ENCODE data around the gene TXNDC12. TPM values are rescaled to one million over a fixed set of nuclear protein-coding genes. Genes with fewer than 3 reads are reported as not detected.
A peak's percentile ranks its signal among the peaks of the same experiment; 100 is the strongest.
"Not testable (repeated sequence)": the region's sequence is repeated elsewhere in the genome, so short reads cannot be mapped to it uniquely, and the experiment has no call there.

TXNDC12 gene
- total RNA-seq, 1 donor from 2014 or later = 30.5 TPM

DNA sequence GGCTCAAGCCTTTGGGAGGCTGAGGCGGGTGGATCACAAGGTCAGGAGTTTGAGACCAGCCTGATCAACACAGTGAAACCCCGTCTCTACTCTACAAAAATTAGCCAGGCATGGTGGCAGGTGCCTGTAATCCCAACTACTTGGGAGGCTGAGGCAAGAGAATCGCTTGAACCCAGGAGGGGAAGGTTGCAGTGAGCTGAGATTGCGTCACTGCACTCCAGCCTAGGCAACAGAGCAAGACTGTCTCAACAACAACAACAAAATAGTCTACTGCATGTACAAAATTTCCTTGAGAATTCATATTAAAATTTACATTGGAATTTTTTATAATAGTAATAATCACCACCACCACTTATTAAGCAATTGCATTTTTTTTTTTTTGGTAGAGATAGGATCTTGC, 5.7 kb downstream of the TXNDC12 start:
- DNase-seq (ENCODE audit: low read depth) = not testable (repeated sequence)

DNA sequence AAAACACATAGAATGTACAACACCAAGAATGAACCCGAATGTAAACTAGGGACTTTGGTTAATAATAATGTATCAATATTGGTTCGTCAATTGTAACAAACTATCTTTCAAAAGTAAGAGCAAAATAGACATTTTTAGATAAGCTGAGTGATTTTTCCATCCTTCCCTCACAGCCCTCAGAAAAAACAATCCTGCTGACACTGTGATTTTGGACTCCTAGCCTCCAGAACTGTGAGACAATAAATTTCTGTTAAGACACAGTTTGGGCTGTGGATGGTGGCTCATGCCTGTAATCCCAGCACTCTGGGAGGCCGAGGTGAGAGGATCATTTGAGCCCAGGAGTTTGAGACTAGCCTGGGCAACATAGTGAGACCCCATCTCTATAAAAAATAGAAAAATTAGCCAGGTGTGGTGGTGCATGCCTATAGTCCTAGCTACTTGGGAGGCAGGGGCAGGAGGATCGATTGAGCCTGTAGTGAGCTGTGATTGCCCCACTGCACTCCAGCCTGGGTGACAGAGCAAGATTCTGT, 9.3 kb downstream of the TXNDC12 start:
- DNase-seq (ENCODE audit: low read depth) = not testable (repeated sequence)

GRCh38 chr1:52045236-52045635, 9.8 kb downstream of the TXNDC12 start:
- DNase-seq (ENCODE audit: low read depth) = no peak

DNA sequence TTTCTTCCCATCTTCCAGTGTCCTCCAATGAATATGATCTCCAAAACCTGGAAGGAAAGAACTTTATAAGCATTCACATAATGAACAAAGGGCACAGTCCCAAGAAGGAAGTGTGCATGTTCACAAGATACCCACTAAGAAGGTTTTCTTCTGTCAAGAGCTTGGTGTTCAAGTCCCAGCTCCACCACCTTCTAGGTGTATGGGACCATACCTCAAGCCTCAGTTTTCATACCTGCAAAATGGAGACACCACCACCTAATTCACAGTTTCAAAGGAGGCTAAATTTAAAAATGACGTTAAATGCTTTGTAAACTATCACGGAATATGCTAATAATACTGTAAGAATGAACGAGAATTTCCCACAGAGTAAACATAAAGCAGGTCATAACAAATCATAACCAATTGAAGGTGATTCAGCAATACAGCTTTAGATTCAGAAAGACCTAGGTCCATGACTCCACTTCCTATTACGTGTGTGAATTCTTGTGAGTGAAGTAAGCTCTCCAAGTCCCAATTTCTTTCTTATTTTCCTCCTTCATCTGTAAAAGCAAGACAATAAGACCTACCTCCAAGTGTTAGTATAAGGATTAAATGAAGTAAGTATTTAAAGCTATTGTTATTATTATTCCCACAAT, 13.3 kb downstream of the TXNDC12 start:
- DNase-seq (ENCODE audit: low read depth) = no peak

- no peak for DNase-seq (ENCODE audit: low read depth)
Observed at GRCh38 chr1:52037909-52038308, 17.1 kb downstream of the TXNDC12 start.

GRCh38 chr1:52037402-52037814, 17.6 kb downstream of the TXNDC12 start:
- DNase-seq (ENCODE audit: low read depth) = no peak

- no peak for DNase-seq (ENCODE audit: low read depth)
Observed at GRCh38 chr1:52034050-52034384, 21.0 kb downstream of the TXNDC12 start.

DNA sequence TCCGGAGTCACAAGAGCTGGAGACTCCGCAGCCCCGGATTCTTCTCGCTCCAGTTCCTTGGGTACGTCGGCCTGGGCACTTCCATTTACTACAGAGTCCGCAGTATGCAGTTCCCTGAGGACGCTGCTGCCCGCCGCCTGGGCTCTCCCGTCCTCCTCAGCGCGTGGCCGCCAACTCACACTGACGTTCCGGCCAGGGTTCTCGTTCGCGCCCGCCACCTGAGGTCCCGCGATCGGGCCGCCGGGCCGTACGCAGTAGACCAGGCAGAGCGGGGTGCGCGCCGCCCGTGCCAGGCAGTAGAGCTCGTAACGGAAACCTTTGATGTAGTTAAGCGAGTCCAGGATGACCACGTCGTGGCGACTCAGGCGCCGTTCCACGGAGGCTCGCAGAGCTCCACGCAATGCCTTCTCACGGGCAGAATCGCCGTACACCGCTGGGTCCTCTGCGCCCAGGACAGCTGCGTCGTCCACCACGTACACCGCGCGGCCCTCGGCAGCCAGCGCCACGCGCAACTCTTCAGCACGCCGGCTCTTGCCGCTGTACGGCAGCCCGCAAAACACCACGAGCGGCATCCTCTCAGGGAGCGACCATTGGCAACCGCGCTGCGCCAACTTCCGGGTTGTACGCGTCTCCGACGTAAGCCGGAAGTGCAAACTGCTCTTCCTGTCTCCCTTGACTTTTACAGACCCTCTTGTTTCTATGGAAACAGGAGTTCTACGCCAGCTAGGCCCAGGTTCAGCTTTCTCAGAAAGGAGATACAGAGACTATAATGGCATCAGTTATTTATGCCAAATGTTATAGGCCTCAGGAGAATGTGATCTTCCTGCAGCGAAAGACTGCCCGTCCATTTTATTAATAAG, 21.6 kb downstream of the TXNDC12 start, which contains the start of gene KTI12:
TSS of gene KTI12 (minus strand) at position 621 of the 860 bp plus-strand sequence. CDS start at position 572, 49 bp downstream.
- peak; percentile 94 for DNase-seq (ENCODE audit: low read depth)

- peak; percentile 91 for DNase-seq (ENCODE audit: low read depth)
Observed at GRCh38 chr1:52032785-52033131, 22.2 kb downstream of the TXNDC12 start.

DNA sequence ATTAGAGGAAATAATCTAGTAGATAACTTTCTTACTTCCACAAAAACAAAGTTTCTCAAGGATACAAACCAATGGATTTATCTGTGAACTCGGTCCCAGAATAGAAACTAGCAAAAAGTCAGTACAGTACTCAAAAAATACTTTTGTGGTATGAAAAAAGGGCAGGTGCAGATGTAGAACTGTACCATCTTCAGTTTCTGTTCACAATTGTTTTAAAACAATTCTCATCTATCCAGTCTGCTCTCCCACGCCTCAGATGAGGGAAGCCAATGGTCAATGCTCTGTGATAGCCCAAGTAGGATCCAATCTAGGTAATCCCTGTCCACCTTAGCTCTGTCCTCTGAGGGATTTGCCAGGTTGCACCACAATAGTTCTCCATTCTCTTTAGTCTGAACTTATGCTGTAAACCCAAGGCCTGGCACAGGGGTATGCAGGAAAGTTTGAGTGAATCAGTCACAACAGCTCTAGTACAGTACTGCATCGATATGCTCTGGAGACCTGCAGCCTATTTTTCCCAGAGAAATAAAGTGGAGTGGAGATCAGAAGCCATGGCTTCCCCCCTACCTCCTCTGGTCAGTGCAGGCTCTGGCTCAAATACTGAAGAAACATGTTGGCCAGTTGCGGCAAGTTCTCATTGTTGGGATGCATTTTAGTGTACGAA, 22.7 kb downstream of the TXNDC12 start:
- no peak for DNase-seq (ENCODE audit: low read depth)

DNA sequence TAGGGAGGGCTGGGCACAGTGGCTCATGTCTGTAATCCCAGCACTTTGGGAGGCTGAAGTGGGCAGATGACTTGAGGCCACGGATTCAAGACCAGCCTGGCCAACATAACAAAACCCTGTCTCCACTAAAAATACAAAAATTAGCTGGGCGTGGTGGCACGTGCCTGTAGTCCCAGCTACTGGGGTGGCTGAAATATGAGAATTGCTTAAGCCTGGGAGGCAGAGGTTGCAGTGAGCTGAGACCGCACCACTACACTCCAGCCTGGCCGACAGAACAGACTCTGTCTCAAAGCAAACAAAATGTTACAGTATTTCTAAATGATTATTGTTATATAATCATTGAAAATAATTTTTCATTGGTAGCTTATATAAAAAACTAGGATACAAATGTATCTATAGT, 26.2 kb downstream of the TXNDC12 start:
- peak; percentile 18 for DNase-seq (ENCODE audit: low read depth)

DNA sequence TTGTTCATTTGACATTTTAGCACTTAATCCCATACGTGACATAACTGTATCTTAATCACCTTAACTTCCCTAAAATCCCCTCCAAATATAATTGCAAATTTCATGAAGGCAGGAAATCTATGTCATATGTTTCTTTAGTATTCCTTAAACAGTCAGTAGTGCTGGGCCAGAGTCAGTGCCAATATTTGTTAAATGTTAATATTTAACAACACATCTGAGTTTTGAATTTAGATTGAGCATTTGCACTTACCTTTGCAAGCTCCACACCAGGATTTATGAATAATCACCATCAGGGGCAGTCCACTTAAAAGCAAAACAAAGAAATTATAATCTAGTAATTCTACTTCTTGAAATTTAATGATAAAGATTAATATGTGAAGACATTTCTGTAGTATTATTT, 26.7 kb downstream of the TXNDC12 start:
- DNase-seq (ENCODE audit: low read depth) = no peak

- no peak for DNase-seq (ENCODE audit: low read depth)
Observed at GRCh38 chr1:52026278-52026677, 28.7 kb downstream of the TXNDC12 start.

GRCh38 chr1:52022133-52022532, 32.9 kb downstream of the TXNDC12 start:
- no peak for DNase-seq (ENCODE audit: low read depth)

DNA sequence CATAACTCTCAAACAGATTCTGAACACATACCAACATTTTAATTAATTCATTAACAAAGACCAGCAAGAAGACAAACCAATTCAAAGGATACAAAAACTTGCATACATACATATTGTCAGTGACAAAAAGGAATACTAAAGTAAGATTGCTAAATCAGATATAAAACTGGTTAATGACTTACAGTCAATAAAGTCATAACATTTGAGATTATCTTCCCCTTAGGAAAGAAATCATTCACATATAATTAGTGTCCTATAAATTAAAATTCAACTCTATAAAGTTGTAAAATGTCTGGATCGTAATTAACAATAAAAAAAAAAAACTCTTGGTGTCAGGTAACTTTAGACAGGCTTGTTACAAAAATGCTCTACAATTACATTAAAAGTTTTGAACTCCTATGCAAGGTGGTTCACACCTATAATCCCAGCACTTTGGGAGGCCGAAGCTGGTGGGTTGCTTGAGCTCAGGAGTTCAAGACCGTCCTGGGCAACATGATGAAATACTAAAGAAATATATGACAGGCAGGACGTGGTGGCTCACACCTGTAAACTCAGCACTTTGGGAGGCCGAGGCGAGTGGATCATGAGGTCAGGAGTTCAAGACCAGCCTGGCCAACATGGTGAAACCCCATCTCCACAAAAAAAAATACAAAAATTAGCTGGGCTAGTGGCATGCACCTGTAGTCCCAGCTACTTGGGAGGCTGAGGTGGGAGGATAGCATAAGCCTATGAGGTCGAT, 46.8 kb downstream of the TXNDC12 start:
- no peak for DNase-seq (ENCODE audit: low read depth)

DNA sequence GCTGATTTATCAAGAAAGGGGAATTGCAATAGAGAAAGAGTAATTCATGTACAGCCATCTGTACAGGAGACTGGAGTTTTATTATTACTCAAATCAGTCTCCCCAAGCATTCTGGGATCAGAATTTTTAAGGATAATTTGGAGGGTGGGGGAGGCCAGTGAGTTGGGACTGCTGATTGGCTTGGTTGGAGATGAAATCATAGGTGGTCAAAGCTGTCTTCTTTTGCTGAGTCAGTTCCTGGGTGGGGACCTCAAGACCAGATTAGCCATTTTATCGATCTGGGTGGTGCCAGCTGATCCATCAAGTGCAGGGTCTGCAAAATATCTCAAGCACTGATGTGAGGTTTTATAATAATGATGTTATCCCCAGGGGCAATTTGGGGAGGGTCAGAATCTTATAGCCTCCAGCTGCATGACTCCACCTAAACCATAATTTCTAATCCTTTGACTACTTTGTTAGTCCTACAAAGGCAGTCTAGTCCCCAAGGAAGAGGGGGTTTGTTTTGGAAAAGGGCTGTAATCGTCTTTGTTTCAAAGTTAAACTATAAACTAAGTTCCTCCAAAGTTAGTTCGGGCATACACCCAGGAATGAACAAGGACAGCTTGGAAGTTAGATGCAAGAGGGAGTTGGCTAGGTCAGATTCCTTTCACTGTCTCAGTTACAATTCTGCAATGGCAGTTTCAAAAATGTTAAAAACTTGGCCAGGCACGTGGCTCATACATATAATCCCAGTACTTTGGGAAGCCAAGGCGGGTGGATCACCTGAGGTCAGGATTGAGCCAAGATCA, 47.6 kb downstream of the TXNDC12 start:
- DNase-seq (ENCODE audit: low read depth) = no peak

GRCh38 chr1:52006081-52006553, 48.9 kb downstream of the TXNDC12 start:
- not testable (repeated sequence) for DNase-seq (ENCODE audit: low read depth)

GRCh38 chr1:52005548-52005947, 49.4 kb downstream of the TXNDC12 start:
- DNase-seq (ENCODE audit: low read depth) = not testable (repeated sequence)

DNA sequence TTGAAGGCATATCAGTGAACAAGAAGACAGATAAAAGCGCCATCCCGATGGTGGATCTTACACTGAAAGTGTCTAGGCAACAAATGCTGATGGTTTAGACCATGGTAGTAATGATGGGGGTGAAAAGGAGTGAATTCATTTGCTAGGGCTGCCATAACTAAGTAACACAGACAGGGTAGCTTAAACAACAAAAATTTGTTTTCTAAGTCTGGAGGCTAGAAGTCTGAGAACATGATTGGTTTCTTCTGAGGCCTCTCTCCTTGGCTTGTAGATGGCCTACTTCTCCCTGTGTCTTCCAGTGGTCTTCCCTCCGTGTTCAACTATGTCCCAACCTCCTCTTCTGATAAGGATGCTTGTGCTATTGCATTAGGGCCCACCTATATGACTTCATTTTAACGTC, 51.1 kb downstream of the TXNDC12 start:
- no peak for DNase-seq (ENCODE audit: low read depth)
